Peyer's patch (tissue), 4 donors: ENCODE measurements around the gene MACROH2A1.

ENCODE experiments used
- POLR2A ChIP-seq, 2 donors: fragments of 450-650 bp; IDR thresholded peaks; one replicate each; pipeline ENCODE4 v1.5.1; 2017; ENCODE audit warnings: antibody characterized with exemption in 2 of 2, mild to moderate bottlenecking in 2 of 2, moderate library complexity in 2 of 2
- TF ChIP-seq, protein P1 (sequence below), 6 experiments: fragments of 450-650 bp in 4 of 6; fragments of 200-600 bp in 2 of 6; sonication (generic) in 1 of 6; IDR thresholded peaks; one replicate each; pipeline ENCODE4 v1.5.1; 2017 to 2019; ENCODE audit warnings: antibody characterized with exemption in 6 of 6, mild to moderate bottlenecking in 3 of 6, moderate library complexity in 1 of 6

- TF ChIP-seq, protein P1, sequence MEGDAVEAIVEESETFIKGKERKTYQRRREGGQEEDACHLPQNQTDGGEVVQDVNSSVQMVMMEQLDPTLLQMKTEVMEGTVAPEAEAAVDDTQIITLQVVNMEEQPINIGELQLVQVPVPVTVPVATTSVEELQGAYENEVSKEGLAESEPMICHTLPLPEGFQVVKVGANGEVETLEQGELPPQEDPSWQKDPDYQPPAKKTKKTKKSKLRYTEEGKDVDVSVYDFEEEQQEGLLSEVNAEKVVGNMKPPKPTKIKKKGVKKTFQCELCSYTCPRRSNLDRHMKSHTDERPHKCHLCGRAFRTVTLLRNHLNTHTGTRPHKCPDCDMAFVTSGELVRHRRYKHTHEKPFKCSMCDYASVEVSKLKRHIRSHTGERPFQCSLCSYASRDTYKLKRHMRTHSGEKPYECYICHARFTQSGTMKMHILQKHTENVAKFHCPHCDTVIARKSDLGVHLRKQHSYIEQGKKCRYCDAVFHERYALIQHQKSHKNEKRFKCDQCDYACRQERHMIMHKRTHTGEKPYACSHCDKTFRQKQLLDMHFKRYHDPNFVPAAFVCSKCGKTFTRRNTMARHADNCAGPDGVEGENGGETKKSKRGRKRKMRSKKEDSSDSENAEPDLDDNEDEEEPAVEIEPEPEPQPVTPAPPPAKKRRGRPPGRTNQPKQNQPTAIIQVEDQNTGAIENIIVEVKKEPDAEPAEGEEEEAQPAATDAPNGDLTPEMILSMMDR (IDR thresholded peaks at IDR 0.05) = no peak
- TF ChIP-seq POLR2A (IDR thresholded peaks at IDR 0.05) = no peak
Measured at GRCh38 chr5:135439231-135440205, 40.5 kb upstream of the MACROH2A1 start.
